HG03064 (cell line): Measurements from ENCODE around the gene CCSER1.
"Not testable (repeated sequence)": the region's sequence is repeated elsewhere in the genome, so short reads cannot be mapped to it uniquely, and the experiment has no call there.

Experiments
- ATAC-seq: cut with Tn5 transposase; IDR thresholded peaks from one replicate; pipeline ENCODE4 v1.9.1; 2021; ENCODE audit warnings: low read depth; ENCODE audit not compliant: unreplicated experiment

Gene CCSER1

DNA sequence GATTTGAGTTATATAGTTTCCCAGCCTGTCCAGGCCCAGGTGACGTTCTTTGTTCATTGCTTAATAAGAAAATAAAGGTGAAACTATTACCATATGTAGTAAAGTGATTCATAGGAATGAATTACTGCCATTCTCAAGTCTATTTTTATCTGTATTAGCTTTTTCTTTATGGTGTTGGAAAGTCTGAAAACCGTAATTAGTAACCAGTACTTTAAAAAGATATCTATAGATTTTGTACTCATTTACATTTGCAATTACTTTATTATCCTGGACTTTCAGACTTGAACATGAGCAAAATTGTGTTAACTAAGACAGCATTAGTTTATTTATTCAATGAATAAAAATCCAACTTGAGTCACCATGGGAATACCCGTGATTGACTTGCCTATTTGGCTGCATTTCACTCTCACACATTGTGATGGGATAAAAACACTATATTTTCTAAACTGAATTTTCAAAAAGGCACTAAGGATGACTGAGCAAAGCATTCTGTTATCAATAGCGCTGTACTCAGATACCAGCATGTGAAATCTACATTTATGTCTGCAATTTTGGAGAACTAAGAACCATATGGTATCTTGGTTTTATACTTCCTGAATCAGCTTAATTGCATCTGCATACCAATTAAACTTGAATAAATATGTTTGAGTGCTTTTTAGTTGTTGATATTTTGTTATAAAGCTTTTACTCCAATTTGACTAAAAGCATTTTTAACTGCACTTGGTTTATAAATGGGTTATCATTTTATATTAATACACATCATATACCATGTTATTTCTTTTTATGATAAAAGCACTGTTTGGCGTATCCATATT lies 154.6 kb downstream of the CCSER1 start:
- ATAC-seq: no peak

GRCh38 chr4:90290345-90290744 lies 163.2 kb downstream of the CCSER1 start:
- no peak for ATAC-seq

- no peak for ATAC-seq
Observed at GRCh38 chr4:90292438-90292837, 165.2 kb downstream of the CCSER1 start.

DNA sequence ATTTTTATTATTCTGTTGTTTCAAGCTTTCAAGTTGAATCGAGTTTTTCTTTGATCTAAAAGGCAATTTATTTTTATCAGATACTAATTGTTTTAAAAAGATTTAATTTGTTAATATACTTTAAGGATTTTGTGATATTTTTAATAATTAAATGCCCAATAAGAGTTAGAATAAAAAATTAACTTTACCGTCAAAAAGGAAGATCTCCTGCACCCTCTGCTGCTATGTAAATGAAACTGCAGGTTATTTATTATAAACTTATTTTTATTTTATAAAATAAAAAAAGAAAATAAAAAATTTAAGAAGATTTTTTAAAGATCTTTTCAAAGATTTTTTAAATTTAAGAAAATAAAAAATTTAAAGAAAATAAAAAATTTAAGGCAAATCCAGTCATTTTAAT lies 166.1 kb downstream of the CCSER1 start:
- no peak for ATAC-seq

GRCh38 chr4:90299373-90299772 lies 172.2 kb downstream of the CCSER1 start:
- no peak for ATAC-seq

- ATAC-seq: no peak
Observed at GRCh38 chr4:90306810-90307209, 179.6 kb downstream of the CCSER1 start.

GRCh38 chr4:90317140-90317539 lies 189.9 kb downstream of the CCSER1 start:
- not testable (repeated sequence) for ATAC-seq

GRCh38 chr4:90317785-90318184 lies 190.6 kb downstream of the CCSER1 start:
- no peak for ATAC-seq

- ATAC-seq: no peak
Observed at GRCh38 chr4:90318193-90318592, 191.0 kb downstream of the CCSER1 start.

- no peak for ATAC-seq
Observed at GRCh38 chr4:90328558-90328957, 201.4 kb downstream of the CCSER1 start.

- no peak for ATAC-seq
Observed at GRCh38 chr4:90330546-90330945, 203.4 kb downstream of the CCSER1 start.

- ATAC-seq: no peak
Observed at GRCh38 chr4:90345549-90346215, 218.5 kb downstream of the CCSER1 start.

DNA sequence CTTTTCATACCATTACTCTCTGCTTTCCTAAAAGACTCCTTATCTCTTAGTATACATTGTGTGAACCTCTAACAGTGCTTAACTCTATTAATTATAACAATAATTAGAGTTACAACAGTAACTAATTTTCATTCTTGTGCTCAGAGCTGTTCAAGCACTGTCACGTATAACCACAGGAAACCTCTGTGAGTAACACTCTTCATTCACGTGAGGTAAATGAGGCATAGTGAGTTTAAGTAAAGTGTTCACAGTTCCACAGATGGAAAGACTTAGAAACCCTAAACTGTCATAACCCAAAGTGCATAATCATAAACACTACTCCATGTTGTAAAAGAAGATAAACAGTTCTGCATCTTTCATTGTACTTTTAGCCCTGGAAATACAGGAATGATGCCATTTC lies 222.4 kb downstream of the CCSER1 start:
- no peak for ATAC-seq

DNA sequence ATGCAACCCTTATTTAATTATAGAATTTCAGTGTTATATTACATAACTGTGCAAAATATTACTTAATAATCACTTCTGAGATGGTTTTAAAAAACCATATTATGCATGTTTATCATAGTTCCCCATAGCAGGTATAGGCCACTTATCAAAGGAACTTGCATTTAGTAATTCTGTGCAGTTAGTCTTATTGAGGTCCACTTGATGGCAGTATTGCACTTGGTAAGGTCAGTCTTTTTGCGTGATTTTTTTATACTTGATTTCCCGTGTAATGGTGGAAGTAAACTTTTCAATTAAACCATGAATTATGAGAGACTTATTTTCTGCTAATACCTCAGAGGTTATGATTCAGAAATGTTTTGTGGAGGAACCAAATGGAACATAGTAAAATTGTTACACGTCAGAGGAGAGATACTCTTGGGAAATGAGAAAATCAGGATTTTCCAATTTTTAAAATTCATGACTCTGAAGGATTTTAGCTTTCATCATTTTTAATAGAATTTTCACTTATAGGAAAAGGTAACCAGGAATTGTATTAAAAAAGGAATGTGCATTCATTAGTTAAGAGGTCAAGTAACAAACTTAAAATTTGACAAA lies 230.0 kb downstream of the CCSER1 start:
- no peak for ATAC-seq

- ATAC-seq: no peak
Observed at GRCh38 chr4:90375081-90375480, 247.9 kb downstream of the CCSER1 start.

DNA sequence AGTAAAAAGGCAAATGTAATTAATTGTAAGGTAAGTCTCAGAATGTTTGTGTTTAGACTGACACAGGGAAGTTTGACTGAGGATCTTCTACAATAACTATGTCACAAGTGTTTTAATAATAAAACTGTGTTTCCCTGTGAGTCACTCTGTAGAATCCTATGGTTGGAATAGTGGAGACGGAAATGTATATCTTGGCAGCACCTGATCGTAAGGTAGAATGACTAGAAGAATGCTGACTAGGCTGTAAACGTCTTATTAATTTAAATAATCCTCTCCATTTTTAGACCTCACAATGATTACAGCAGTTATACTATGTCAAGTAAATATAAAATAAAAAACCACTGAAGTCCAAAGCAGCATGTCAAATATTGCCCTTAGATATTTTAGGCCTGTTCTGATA lies 266.0 kb downstream of the CCSER1 start:
- ATAC-seq: no peak

DNA sequence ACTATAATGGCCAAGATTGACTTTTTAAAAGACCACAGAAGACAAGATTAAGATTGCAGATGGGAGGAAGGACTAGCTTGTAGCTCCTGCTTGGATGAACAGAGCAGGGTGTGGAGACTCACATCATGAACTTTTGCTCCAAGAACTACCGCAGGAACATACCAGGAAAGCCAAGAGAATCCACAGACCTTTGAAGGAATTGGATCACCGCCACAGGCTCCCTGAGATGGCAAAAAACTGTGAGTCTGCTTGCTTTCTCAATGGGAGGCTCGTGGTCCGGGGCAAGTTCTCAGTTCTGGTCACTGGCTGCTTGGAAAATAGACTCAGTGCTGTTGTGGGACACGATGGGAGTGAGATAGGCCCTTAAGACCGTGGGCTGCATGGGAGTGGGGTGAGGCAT lies 276.6 kb downstream of the CCSER1 start:
- ATAC-seq: no peak

DNA sequence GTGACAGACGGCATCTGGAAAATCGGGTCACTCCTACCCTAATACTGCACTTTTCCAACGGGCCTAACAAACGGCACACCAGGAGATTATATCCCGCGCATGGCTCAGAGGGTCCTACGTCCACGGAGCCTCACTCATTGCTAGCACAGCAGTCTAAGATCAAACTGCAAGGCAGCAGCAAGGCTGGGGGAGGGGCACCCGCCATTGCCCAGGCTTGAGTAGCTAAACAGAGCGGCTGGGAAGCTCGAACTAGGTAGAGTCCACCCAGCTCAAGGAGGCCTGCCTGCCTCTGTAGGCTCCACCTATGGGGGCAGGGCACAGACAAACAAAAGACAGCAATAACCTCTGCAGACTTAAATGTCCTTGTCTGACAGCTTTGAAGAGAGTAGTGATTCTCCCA lies 280.7 kb downstream of the CCSER1 start:
- ATAC-seq: not testable (repeated sequence)

- not testable (repeated sequence) for ATAC-seq
Observed at GRCh38 chr4:90412786-90413185, 285.6 kb downstream of the CCSER1 start.

GRCh38 chr4:90415116-90415515 lies 287.9 kb downstream of the CCSER1 start:
- ATAC-seq: no peak

DNA sequence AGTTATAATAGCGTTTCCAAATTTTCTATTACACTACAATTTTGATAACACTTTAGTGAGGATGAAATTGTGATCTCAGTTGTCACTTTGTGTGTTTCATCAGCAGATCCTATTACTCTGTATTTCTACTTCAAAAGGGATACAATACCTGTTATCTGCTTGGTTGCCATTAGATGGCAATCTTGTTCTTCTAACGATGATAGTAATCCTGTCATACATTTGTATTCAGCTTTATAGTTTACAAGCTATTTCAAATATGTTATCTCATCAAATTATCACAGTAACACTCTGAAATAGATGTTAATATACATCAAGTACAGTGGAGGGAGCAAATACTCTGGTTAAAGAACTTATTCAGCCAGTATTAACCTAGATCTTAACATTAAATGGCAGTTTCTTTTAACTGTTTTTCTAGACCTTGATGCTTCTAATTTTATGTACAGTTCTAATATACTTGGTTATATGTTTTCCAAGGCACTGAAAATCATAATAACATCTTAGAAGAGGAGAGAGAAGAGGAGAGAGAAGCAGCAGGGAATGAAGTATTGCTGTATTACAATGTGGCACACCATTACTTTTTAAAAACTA lies 292.0 kb downstream of the CCSER1 start:
- ATAC-seq: peak; percentile 85
